ENCODE measurements around the gene HIGD2A. TPM values are rescaled to one million over a fixed set of nuclear protein-coding genes. Genes with fewer than 3 reads are reported as not detected.

HIGD2A gene
- polyA plus RNA-seq, 1 of the 3 experiments (the other 2 are of a cell fraction) = 211 TPM

DNA sequence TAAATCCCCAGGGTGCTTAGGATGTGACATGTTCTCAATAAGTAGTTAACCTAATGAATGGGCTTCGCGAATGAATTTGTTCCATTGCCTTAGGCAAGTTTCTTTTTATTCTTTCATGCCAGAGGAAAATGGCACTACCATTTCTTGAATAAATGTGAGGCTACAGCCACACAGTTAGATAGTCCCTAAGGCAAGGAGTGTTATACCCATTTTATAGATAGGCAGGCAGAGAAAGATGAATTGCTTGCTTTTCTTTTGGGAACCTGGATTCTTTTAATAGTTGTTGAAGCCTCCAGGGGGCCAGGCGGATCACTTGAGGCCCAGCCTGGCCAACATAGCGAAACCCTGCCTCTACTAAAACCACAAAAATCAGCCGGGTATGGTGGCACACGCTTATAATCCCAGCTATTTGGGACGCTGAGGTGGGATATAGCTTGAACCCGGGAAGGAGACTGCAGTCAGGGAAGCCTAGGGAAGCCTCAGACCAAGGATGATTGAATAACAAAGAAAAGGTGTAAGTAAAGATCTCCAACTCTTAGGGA, 1.1 kb upstream of the HIGD2A start:
- Histone ChIP-seq H3K27me3 (ENCODE audit: insufficient read depth) (no peaks in the 10 kb centered on the region), H3K4me3 (ENCODE audit: low read depth in 2 of 2, low read length in 1 of 2) (peak overlapping the region; percentile 92 to 96), H3K36me3 (replicated peaks in 1 of 2; ENCODE audit: control insufficient read depth in 1 of 2, insufficient read depth in 2 of 2, low read length in 1 of 2) (peaks cover 21 to 48% of the 10 kb centered on the region in 2 experiments), H3K9ac (peak overlapping the region; percentile 96), H3K4me2 (peak overlapping the region; percentile 86), H3K27ac (ENCODE audit: low read depth in 2 of 2, low read length in 1 of 2) (peak overlapping the region in 1 of 2 experiments; percentile 97; a peak in 1 of 4 replicates), H3K9me2 (no peaks in the 10 kb centered on the region), H3K9me3 (no peaks in the 10 kb centered on the region), H4K20me1 (ENCODE audit: insufficient read depth) (no peaks in the 10 kb centered on the region), H3K4me1 (ENCODE audit: control insufficient read depth in 1 of 2, insufficient read depth in 2 of 2, low read depth in 1 of 2, low read length in 1 of 2) (peaks cover 0 to 14% of the 10 kb centered on the region in 2 experiments; a peak in 2 of 4 replicates), H3K79me2 (ENCODE audit: insufficient read depth) (peaks cover 51% of the 10 kb centered on the region), H2AFZ (ENCODE audit: low read depth) (no peak overlapping the region), H3F3A (replicated peaks; ENCODE audit: insufficient read depth) (peaks cover 6% of the 10 kb centered on the region)
- ChIA-PET CTCF (interaction anchor here (1.5 to 2.5 kb wide), 2 partner anchors 26 to 29 kb away, joined by 6 to 7 read pairs; partner anchors contain the start of genes CLTB and KIAA1191), POLR2A (interaction anchor here (0.7 to 2.0 kb wide), 3 partner anchors 9 to 150 kb away, joined by 3 to 7 read pairs (median 4); partner anchors contain the start of gene RNF44)
- 18% methylated on average over 8 of the region's 8 CpGs for WGBS (ENCODE audit: low lambda C conversion rate)
- DNase-seq = no peak
- TF ChIP-seq TEAD4 (IDR thresholded peaks at IDR 0.05; ENCODE audit: borderline replicate concordance, insufficient read depth) = no peak
- TF ChIP-seq, protein P1, sequence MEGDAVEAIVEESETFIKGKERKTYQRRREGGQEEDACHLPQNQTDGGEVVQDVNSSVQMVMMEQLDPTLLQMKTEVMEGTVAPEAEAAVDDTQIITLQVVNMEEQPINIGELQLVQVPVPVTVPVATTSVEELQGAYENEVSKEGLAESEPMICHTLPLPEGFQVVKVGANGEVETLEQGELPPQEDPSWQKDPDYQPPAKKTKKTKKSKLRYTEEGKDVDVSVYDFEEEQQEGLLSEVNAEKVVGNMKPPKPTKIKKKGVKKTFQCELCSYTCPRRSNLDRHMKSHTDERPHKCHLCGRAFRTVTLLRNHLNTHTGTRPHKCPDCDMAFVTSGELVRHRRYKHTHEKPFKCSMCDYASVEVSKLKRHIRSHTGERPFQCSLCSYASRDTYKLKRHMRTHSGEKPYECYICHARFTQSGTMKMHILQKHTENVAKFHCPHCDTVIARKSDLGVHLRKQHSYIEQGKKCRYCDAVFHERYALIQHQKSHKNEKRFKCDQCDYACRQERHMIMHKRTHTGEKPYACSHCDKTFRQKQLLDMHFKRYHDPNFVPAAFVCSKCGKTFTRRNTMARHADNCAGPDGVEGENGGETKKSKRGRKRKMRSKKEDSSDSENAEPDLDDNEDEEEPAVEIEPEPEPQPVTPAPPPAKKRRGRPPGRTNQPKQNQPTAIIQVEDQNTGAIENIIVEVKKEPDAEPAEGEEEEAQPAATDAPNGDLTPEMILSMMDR (IDR thresholded peaks at IDR 0.05) = peak; percentile 20; the same call in 1 of the 2 replicates

DNA sequence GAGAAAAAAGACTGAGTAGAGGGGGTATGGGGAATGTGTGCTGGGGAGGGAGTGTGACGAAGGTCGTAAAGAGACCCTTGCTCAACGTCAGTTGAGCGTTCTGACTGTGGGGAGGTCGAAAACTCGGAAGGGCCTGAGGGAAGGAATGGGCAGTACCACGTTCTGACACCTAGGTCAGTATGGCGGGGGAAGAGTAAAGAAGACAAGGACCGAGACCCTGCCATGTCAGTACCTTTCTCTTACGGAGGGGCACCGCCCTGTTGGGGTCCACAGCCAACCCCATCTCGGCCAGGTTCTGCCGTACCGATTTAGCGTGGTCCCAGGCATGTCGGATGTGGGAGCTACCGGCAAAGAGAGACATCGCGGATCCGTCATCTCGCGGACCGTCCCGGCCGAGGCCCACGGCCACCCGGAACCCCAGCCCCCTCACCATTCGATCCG, 528 bp upstream of the HIGD2A start:
- Histone ChIP-seq H3K9me3 (no peaks in the 10 kb centered on the region), H4K20me1 (ENCODE audit: insufficient read depth) (no peaks in the 10 kb centered on the region), H3K27ac (ENCODE audit: low read depth in 2 of 2, low read length in 1 of 2) (peak overlapping the region; percentile 97; a peak in 3 of 4 replicates), H3K79me2 (ENCODE audit: insufficient read depth) (peaks cover 51% of the 10 kb centered on the region), H3K4me3 (ENCODE audit: low read depth in 2 of 2, low read length in 1 of 2) (peak overlapping the region; percentile 92 to 96), H2AFZ (ENCODE audit: low read depth) (peak overlapping the region; percentile 19; the same call in 1 of the 2 replicates), H3K9ac (peak overlapping the region; percentile 96), H3K4me1 (ENCODE audit: control insufficient read depth in 1 of 2, insufficient read depth in 2 of 2, low read depth in 1 of 2, low read length in 1 of 2) (peaks cover 0 to 14% of the 10 kb centered on the region in 2 experiments; a peak in 2 of 4 replicates), H3K27me3 (ENCODE audit: insufficient read depth) (no peaks in the 10 kb centered on the region), H3K36me3 (replicated peaks in 1 of 2; ENCODE audit: control insufficient read depth in 1 of 2, insufficient read depth in 2 of 2, low read length in 1 of 2) (peaks cover 18 to 42% of the 10 kb centered on the region in 2 experiments), H3F3A (replicated peaks; ENCODE audit: insufficient read depth) (peaks cover 6% of the 10 kb centered on the region), H3K9me2 (no peaks in the 10 kb centered on the region), H3K4me2 (peak overlapping the region; percentile 86)
- WGBS (ENCODE audit: low lambda C conversion rate) = 2% methylated on average over 17 of the region's 29 CpGs
- POLR2A ChIA-PET = interaction anchor here (0.8 to 2.0 kb wide), 5 partner anchors 8 to 149 kb away, joined by 3 to 7 read pairs (median 6); partner anchors contain the start of genes KIAA1191 and RNF44
- DNase-seq = peak; percentile 65
- CTCF ChIA-PET = interaction anchor here (0.8 to 2.5 kb wide), 3 partner anchors 26 to 53 kb away, joined by 3 to 7 read pairs (median 6); partner anchors contain the start of genes CLTB and KIAA1191
- TF ChIP-seq EP300 (IDR thresholded peaks at IDR 0.05; ENCODE audit: borderline replicate concordance in 1 of 2, low read depth in 1 of 2, low read length in 1 of 2) (no peak), RAD21 (IDR thresholded peaks at IDR 0.05; ENCODE audit: low read length) (no peak), TAF1 (IDR thresholded peaks at IDR 0.05; ENCODE audit: borderline replicate concordance, low read depth, low read length) (no peak), NRF1 (IDR thresholded peaks at IDR 0.05; ENCODE audit: low read depth, low read length) (no peak), RCOR1 (IDR thresholded peaks at IDR 0.05; ENCODE audit: low read length) (no peak), FOXJ3 (CRISPR knock-in tag; IDR thresholded peaks at IDR 0.05) (no peak), MEF2A (IDR thresholded peaks at IDR 0.05; ENCODE audit: borderline replicate concordance, low read depth) (no peak), JUND (IDR thresholded peaks at IDR 0.05) (no peak), TCF12 (IDR thresholded peaks at IDR 0.05) (no peak), POLR2AphosphoS5 (IDR thresholded peaks at IDR 0.05; ENCODE audit: low read depth, low read length) (no peak), MXI1 (IDR thresholded peaks at IDR 0.05; ENCODE audit: low read depth, low read length) (no peak), GABPA (IDR thresholded peaks at IDR 0.05; ENCODE audit: low read depth) (no peak), YY1 (IDR thresholded peaks at IDR 0.05; ENCODE audit: low read depth) (no peak)
- TF ChIP-seq, protein P2, sequence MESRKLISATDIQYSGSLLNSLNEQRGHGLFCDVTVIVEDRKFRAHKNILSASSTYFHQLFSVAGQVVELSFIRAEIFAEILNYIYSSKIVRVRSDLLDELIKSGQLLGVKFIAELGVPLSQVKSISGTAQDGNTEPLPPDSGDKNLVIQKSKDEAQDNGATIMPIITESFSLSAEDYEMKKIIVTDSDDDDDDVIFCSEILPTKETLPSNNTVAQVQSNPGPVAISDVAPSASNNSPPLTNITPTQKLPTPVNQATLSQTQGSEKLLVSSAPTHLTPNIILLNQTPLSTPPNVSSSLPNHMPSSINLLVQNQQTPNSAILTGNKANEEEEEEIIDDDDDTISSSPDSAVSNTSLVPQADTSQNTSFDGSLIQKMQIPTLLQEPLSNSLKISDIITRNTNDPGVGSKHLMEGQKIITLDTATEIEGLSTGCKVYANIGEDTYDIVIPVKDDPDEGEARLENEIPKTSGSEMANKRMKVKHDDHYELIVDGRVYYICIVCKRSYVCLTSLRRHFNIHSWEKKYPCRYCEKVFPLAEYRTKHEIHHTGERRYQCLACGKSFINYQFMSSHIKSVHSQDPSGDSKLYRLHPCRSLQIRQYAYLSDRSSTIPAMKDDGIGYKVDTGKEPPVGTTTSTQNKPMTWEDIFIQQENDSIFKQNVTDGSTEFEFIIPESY (IDR thresholded peaks at IDR 0.05; ENCODE audit: borderline replicate concordance, low read depth) = no peak
- TF ChIP-seq, protein P3, sequence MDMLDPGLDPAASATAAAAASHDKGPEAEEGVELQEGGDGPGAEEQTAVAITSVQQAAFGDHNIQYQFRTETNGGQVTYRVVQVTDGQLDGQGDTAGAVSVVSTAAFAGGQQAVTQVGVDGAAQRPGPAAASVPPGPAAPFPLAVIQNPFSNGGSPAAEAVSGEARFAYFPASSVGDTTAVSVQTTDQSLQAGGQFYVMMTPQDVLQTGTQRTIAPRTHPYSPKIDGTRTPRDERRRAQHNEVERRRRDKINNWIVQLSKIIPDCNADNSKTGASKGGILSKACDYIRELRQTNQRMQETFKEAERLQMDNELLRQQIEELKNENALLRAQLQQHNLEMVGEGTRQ (IDR thresholded peaks at IDR 0.05; ENCODE audit: borderline replicate concordance, low read depth, low read length) = no peak
- TF ChIP-seq, protein P4, sequence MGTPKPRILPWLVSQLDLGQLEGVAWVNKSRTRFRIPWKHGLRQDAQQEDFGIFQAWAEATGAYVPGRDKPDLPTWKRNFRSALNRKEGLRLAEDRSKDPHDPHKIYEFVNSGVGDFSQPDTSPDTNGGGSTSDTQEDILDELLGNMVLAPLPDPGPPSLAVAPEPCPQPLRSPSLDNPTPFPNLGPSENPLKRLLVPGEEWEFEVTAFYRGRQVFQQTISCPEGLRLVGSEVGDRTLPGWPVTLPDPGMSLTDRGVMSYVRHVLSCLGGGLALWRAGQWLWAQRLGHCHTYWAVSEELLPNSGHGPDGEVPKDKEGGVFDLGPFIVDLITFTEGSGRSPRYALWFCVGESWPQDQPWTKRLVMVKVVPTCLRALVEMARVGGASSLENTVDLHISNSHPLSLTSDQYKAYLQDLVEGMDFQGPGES (IDR thresholded peaks at IDR 0.05; ENCODE audit: low read depth, low read length) = no peak
- TF ChIP-seq, protein P5, sequence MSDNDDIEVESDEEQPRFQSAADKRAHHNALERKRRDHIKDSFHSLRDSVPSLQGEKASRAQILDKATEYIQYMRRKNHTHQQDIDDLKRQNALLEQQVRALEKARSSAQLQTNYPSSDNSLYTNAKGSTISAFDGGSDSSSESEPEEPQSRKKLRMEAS (IDR thresholded peaks at IDR 0.05; ENCODE audit: low read depth) = no peak
- TF ChIP-seq, protein P6, sequence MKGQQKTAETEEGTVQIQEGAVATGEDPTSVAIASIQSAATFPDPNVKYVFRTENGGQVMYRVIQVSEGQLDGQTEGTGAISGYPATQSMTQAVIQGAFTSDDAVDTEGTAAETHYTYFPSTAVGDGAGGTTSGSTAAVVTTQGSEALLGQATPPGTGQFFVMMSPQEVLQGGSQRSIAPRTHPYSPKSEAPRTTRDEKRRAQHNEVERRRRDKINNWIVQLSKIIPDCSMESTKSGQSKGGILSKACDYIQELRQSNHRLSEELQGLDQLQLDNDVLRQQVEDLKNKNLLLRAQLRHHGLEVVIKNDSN (IDR thresholded peaks at IDR 0.05; ENCODE audit: borderline replicate concordance, low read depth) = no peak

All from SK-N-SH (cell line).